Adrenal gland (tissue), 5 donors: ENCODE measurements around the gene DUSP8.

Experiments
- POLR2A ChIP-seq, 2 donors: fragments of 450-650 bp; IDR thresholded peaks; one replicate each; pipeline ENCODE4 v1.6.1; 2017; ENCODE audit warnings: antibody characterized with exemption in 2 of 2, mild to moderate bottlenecking in 2 of 2, moderate library complexity in 1 of 2
- TF ChIP-seq, protein P1 (sequence below), 6 experiments: fragments of 450-650 bp in 4 of 6; fragments of 200-600 bp in 2 of 6; sonication (generic) in 1 of 6; IDR thresholded peaks; 1 replicate in 5 of 6; 2 replicates in 1 of 6; pipeline versions ENCODE4 v1.5.1 to v1.8.0; 2016 to 2021; ENCODE audit warnings: antibody characterized with exemption in 6 of 6, mild to moderate bottlenecking in 2 of 6, moderate library complexity in 1 of 6
- donor health status: DM: no; HTN: no; CAD: no.

DNA sequence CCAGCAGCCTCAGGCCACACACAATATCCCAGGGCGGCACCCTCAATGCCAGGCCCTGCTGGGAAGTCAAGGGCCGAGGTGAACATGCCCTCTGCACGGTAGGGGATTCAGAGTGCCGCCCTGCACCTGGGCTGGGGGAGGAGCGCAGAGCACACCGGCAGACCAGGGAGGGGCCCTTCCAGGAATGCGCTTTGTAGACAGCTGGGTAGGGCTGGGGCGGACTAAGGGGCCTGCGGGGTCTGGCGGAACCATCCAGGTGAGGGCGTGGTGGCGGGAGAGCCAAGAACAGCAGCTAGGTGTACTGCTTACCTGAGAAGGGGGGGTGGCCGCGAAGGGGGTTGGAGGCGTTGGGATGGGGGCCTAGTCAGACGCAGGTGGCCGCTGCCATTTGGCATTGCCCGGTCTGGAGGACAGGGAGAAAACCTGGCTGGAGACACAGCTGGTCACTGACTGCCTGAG is 26.0 kb downstream of the DUSP8 start:
- TF ChIP-seq, protein P1, sequence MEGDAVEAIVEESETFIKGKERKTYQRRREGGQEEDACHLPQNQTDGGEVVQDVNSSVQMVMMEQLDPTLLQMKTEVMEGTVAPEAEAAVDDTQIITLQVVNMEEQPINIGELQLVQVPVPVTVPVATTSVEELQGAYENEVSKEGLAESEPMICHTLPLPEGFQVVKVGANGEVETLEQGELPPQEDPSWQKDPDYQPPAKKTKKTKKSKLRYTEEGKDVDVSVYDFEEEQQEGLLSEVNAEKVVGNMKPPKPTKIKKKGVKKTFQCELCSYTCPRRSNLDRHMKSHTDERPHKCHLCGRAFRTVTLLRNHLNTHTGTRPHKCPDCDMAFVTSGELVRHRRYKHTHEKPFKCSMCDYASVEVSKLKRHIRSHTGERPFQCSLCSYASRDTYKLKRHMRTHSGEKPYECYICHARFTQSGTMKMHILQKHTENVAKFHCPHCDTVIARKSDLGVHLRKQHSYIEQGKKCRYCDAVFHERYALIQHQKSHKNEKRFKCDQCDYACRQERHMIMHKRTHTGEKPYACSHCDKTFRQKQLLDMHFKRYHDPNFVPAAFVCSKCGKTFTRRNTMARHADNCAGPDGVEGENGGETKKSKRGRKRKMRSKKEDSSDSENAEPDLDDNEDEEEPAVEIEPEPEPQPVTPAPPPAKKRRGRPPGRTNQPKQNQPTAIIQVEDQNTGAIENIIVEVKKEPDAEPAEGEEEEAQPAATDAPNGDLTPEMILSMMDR (IDR thresholded peaks at IDR 0.05), result no peak
- TF ChIP-seq POLR2A (IDR thresholded peaks at IDR 0.05), result no peak
